Left lung (tissue), 10 donors: ENCODE measurements around the gene IDI1. TPM values are rescaled to one million over a fixed set of nuclear protein-coding genes. Genes with fewer than 3 reads are reported as not detected.

Experiments
- ATAC-seq: fragments of 200-7000 bp; cut with Tn5 transposase; one replicate; pipeline ENCODE4 v1.9.1; 2020; ENCODE audit warnings: moderate library complexity
- DNase-seq, 4 donors: peaks; one replicate each; pipeline ENCODE4 v3.0.0-alpha.2; 2013 to 2020
- H3K27ac ChIP-seq, 2 donors: fragments of 200-600 bp; sonication (generic) in 1 of 2; one replicate each; pipeline versions ENCODE4 v1.5.0 to v1.8.0; 2020 to 2021
- H3K27me3 ChIP-seq, 2 donors: fragments of 200-600 bp; sonication (generic) in 1 of 2; one replicate each; pipeline versions ENCODE4 v1.5.0 to v1.8.0; 2020 to 2021
- H3K36me3 ChIP-seq, 2 donors: fragments of 200-600 bp; sonication (generic) in 1 of 2; one replicate each; pipeline versions ENCODE4 v1.5.0 to v1.8.0; 2020 to 2021
- H3K4me1 ChIP-seq, 2 donors: fragments of 200-600 bp; one replicate each; pipeline ENCODE4 v1.8.0; 2021
- H3K4me3 ChIP-seq, 2 donors: fragments of 200-600 bp; sonication (generic) in 1 of 2; one replicate each; pipeline versions ENCODE4 v1.5.0 to v1.8.0; 2020 to 2021; ENCODE audit warnings: mild to moderate bottlenecking in 1 of 2
- H3K9me3 ChIP-seq, 2 donors: fragments of 200-600 bp; sonication (generic) in 1 of 2; one replicate each; pipeline versions ENCODE4 v1.5.0 to v1.8.0; 2020 to 2021
- intact Hi-C, 2 donors: fragments of 100-400 bp; cut with DNase I; formaldehyde crosslinking; loops; one replicate each; pipeline versions ENCODE4 v1.11.2 to v1.14.2; 2022
- polyA plus RNA-seq, 6 donors: library from polyadenylated mRNA; unstranded; fragments of 120-200 nt; gene quantifications; one replicate each; pipeline ENCODE4 v1.2.1, GENCODE V29; 2013; ENCODE audit not compliant: insufficient read length in 6 of 6
- total RNA-seq, 2 donors: library from RNA; stranded (reverse); fragmentation: NEBNext Ultra II Directional; extraction: Animal tissue kit (Norgen Biotek cat#: 25700); gene quantifications; one replicate each; pipeline ENCODE4 v1.2.1, GENCODE V29; 2021
- TF ChIP-seq, protein P1 (sequence below), 2 donors: fragments of 200-600 bp; sonication (generic) in 1 of 2; IDR thresholded peaks; one replicate each; pipeline versions ENCODE4 v1.5.0 to v1.8.0; 2021; ENCODE audit warnings: antibody characterized with exemption in 2 of 2
- donor health status: DM: no; HTN: yes; CAD: no.
- donor health status: DM: no; HTN: no; CAD: no.

The IDI1 gene
- total and polyA plus RNA-seq, 8 donors, result 43.7 to 101 (median 62.6) TPM

DNA sequence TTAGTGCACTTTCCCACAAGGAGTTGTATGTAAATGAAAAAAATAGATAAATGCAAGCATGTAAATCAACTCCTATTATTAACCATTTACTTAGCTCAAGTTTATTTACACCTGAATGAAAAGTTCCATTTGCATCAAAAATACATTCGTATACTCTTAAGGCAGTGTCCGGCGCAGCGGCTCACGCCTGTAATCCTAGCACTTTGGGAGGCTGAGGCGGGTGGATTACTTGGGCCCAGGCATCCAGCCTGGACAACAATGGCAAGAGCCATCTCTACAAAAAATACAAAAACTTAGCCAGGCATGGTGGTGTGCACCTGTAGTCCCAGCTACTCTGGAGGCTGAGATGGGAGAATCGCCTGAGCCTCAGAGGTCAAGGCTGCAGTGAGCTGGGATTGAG lies 19.1 kb downstream of the IDI1 start:
- no peaks in the 10 kb centered on the region for H3K9me3 ChIP-seq
- TF ChIP-seq, protein P1, sequence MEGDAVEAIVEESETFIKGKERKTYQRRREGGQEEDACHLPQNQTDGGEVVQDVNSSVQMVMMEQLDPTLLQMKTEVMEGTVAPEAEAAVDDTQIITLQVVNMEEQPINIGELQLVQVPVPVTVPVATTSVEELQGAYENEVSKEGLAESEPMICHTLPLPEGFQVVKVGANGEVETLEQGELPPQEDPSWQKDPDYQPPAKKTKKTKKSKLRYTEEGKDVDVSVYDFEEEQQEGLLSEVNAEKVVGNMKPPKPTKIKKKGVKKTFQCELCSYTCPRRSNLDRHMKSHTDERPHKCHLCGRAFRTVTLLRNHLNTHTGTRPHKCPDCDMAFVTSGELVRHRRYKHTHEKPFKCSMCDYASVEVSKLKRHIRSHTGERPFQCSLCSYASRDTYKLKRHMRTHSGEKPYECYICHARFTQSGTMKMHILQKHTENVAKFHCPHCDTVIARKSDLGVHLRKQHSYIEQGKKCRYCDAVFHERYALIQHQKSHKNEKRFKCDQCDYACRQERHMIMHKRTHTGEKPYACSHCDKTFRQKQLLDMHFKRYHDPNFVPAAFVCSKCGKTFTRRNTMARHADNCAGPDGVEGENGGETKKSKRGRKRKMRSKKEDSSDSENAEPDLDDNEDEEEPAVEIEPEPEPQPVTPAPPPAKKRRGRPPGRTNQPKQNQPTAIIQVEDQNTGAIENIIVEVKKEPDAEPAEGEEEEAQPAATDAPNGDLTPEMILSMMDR (IDR thresholded peaks at IDR 0.05), result no peak
- H3K4me3 ChIP-seq, result no peak overlapping the region
- H3K27ac ChIP-seq, result no peak overlapping the region
- DNase-seq (no peak), ATAC-seq (no peak)
- H3K27me3 ChIP-seq, result no peaks in the 10 kb centered on the region
- intact Hi-C loops, result no loop called here
- H3K36me3 ChIP-seq, result no peaks in the 10 kb centered on the region
- no peaks in the 10 kb centered on the region for H3K4me1 ChIP-seq

DNA sequence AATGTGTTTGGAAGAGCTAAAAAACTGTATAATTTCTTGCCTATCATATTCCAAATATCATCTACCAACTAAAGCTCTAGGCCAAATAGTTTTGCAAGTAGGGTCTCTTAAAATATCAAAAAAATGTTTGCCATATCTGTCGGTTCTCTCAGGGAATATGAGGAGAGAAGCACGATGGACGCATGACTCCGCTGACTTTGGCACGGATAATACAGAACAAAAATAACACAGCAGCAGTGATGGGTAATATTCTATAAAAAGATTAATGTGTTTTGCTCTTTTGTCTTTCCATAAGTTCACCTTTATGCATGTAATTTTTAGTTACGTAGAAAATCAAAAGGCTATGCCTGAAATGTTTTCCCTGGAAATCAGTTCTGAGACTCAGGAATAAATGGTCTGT lies 22.3 kb downstream of the IDI1 start:
- DNase-seq, result no peak
- Histone ChIP-seq H3K27ac (no peak overlapping the region), H3K36me3 (no peaks in the 10 kb centered on the region), H3K4me1 (no peaks in the 10 kb centered on the region), H3K4me3 (no peak overlapping the region), H3K27me3 (no peaks in the 10 kb centered on the region), H3K9me3 (no peaks in the 10 kb centered on the region)
- TF ChIP-seq, protein P1 (IDR thresholded peaks at IDR 0.05), result no peak
- ATAC-seq, result no peak
- intact Hi-C loops, result no loop called here

DNA sequence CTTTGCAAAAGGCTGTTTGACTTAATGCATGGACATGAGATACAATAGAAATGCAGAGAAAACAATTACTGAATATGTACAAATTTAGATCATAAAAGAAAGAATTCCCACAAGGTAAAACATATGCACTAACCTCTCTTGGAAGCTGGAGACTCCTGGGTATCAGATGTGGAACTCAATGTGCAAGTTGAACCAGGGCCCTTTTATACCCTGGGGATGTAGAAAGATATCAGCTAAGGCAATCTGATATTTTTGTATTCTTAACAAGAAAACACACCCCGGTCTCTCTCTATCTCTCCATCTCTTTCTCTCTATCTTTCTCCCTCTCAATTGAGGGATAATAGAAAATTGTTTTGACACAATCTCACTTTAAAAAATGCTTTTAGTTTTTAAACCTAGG lies 23.2 kb downstream of the IDI1 start, which contains the start of gene IDI2:
Gene IDI2, minus strand, starts transcription at position 177 of the 400 bp plus-strand sequence. CDS start 1,136 bp downstream, outside the sequence.
- H3K27me3 ChIP-seq, result no peaks in the 10 kb centered on the region
- intact Hi-C loops, result no loop called here
- H3K4me1 ChIP-seq, result no peaks in the 10 kb centered on the region
- no peak within 1 kb of the TSS for H3K27ac ChIP-seq
- H3K4me3 ChIP-seq, result no peak within 1 kb of the TSS
- ATAC-seq, result no peak
- DNase-seq, result no peak
- no peaks in the 10 kb centered on the region for H3K36me3 ChIP-seq
- no peaks in the 10 kb centered on the region for H3K9me3 ChIP-seq
- TF ChIP-seq, protein P1 (IDR thresholded peaks at IDR 0.05), result no peak

DNA sequence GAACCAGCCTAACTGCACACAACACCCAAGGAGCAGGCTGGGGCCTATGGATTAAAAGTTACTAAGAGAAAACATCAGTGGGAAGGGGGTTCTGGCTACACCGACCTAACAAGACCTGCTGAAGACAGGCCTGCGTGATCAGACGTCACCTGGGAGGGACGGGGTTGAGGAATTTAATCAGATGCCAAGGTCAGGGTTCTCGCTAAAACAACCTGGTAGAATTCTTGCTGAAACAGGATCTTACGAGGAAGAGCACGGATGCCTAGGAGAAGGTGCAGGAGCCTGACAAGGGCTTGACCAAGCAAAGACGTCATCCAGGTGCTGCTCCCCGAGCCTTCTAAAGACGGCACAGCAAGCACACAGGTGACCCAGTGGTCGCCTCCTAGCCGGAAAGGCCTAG lies 24.8 kb downstream of the IDI1 start:
- H3K4me1 ChIP-seq, result no peaks in the 10 kb centered on the region
- H3K27ac ChIP-seq, result no peak overlapping the region
- H3K4me3 ChIP-seq, result no peak overlapping the region
- H3K9me3 ChIP-seq, result no peaks in the 10 kb centered on the region
- H3K27me3 ChIP-seq, result no peaks in the 10 kb centered on the region
- no peak for DNase-seq
- no peak for ATAC-seq
- TF ChIP-seq, protein P1 (IDR thresholded peaks at IDR 0.05), result no peak
- intact Hi-C loops, result no loop called here
- H3K36me3 ChIP-seq, result peaks cover 0 to 13% of the 10 kb centered on the region in 2 donors

DNA sequence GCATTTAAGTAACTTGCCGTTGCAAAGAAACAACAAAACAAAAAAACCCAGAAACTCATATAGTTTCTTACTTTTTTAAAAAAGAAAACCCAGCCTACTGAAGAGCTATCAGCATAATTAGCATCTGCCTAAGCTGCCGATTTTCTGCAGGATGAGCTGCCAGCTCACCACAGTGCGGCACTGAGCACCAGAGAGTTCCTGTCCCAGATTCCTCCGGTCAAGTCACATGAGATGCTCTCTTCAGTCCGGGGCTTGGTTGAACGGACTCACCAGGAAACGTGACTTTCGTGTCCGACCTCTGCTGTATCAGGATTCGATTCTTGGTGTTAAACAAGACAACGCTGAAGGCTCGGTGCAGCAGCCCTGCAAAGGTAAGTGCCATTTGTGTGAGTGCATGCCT lies 26.5 kb downstream of the IDI1 start:
- no peaks in the 10 kb centered on the region for H3K27me3 ChIP-seq
- no peak for DNase-seq
- intact Hi-C loops, result no loop called here

More for the DNA sequence above, 26.5 kb downstream of the IDI1 start:
- H3K9me3 ChIP-seq, result no peaks in the 10 kb centered on the region
- H3K4me1 ChIP-seq, result no peaks in the 10 kb centered on the region
- TF ChIP-seq, protein P1 (IDR thresholded peaks at IDR 0.05), result no peak
- peaks cover 0 to 30% of the 10 kb centered on the region in 2 donors for H3K36me3 ChIP-seq
- H3K27ac ChIP-seq, result no peak overlapping the region
- no peak overlapping the region for H3K4me3 ChIP-seq
- ATAC-seq, result no peak
